OCI-LY7 (cell line): ENCODE results near the gene SCGB2B2. TPM values are rescaled to one million over a fixed set of nuclear protein-coding genes. Genes with fewer than 3 reads are reported as not detected.

Experiments used
- BruUV-seq: library from RNA; stranded (reverse); fragments of 400-500 nt; replicated peaks from 2 replicates; lab custom pipeline; 2021; lab: Mats Ljungman, UMichigan
- CTCF ChIA-PET: fragments of 300-600 bp; sonication (Branson Sonifier 250); formaldehyde crosslinking; loops from one replicate; lab custom pipeline; 2022; ENCODE audit warnings: antibody characterized with exemption; ENCODE audit not compliant: unreplicated experiment; lab: Charles Lee
- POLR2A ChIA-PET: fragments of 300-600 bp; sonication (Branson Sonifier 250); formaldehyde crosslinking; loops from one replicate; lab custom pipeline; 2022; ENCODE audit warnings: antibody characterized with exemption; lab: Charles Lee
- DNase-seq: peaks from one replicate; pipeline ENCODE4 v3.0.0-alpha.2; 2015; ENCODE audit warnings: low spot score
- H2AFZ ChIP-seq: fragments of 200-600 bp; sonication (generic), shearing (Covaris generic); 2 replicates; pipeline ENCODE4 v1.6.1; 2014; ENCODE audit warnings: mild to moderate bottlenecking, antibody characterized with exemption, low read length, moderate library complexity
- H3K27ac ChIP-seq: fragments of 200-600 bp; sonication (generic); 2 replicates; pipeline ENCODE4 v1.5.1; 2014; ENCODE audit warnings: mixed run types, low read depth, mild to moderate bottlenecking, moderate library complexity, low read length, inconsistent platforms; ENCODE audit not compliant: poor library complexity, severe bottlenecking
- H3K36me3 ChIP-seq: fragments of 200-600 bp; sonication (generic); 2 replicates; pipeline ENCODE4 v1.6.1; 2014; ENCODE audit warnings: mild to moderate bottlenecking, antibody characterized with exemption, low read length, moderate library complexity, mixed read lengths; ENCODE audit not compliant: insufficient read depth
- H3K4me1 ChIP-seq: fragments of 200-600 bp; sonication (generic); 2 replicates; pipeline ENCODE4 v1.5.1; 2014; ENCODE audit warnings: mild to moderate bottlenecking, low read length; ENCODE audit not compliant: insufficient read depth, poor library complexity, severe bottlenecking
- H3K4me2 ChIP-seq: fragments of 200-600 bp; sonication (generic); 2 replicates; pipeline ENCODE4 v1.6.1; 2014; ENCODE audit warnings: mild to moderate bottlenecking, low read length
- H3K4me3 ChIP-seq: fragments of 200-600 bp; sonication (generic); 2 replicates; pipeline ENCODE4 v1.5.1; 2014; ENCODE audit warnings: mild to moderate bottlenecking, low read depth, low read length; ENCODE audit not compliant: poor library complexity, severe bottlenecking
- H3K79me2 ChIP-seq: fragments of 200-600 bp; sonication (generic); 2 replicates; pipeline ENCODE4 v1.6.1; 2016; ENCODE audit warnings: low read depth, mild to moderate bottlenecking, low read length, moderate library complexity, mixed read lengths; ENCODE audit not compliant: insufficient read depth
- H3K9me2 ChIP-seq: fragments of 200-600 bp; sonication (generic); 2 replicates; pipeline ENCODE4 v1.6.1; 2016; ENCODE audit warnings: mild to moderate bottlenecking, low read length, mixed read lengths; ENCODE audit not compliant: insufficient read depth
- H3K9me3 ChIP-seq: fragments of 200-600 bp; sonication (generic); 2 replicates; pipeline ENCODE4 v1.6.1; 2014; ENCODE audit warnings: mild to moderate bottlenecking, mixed run types, low read length, mixed read lengths
- H4K20me1 ChIP-seq: fragments of 200-600 bp; sonication (generic); 2 replicates; pipeline ENCODE4 v1.6.1; 2014; ENCODE audit warnings: mild to moderate bottlenecking, antibody characterized with exemption, low read length, moderate library complexity, mixed read lengths; ENCODE audit not compliant: insufficient read depth
- CTCF ChIP-seq: fragments of 200-600 bp; sonication (generic); conservative IDR thresholded peaks from 2 replicates; pipeline ENCODE4 v1.5.1; 2014; ENCODE audit warnings: mild to moderate bottlenecking, antibody characterized with exemption, low read length, moderate library complexity, mixed read lengths
- EZH2phosphoT487 ChIP-seq: fragments of 200-600 bp; sonication (generic); IDR thresholded peaks from 2 replicates; pipeline ENCODE4 v1.6.1; 2018; ENCODE audit warnings: low read depth, borderline replicate concordance, mild to moderate bottlenecking, mixed run types, antibody characterized with exemption, low read length, moderate library complexity, mixed read lengths
- intact Hi-C: fragments of 100-400 bp; cut with micrococcal nuclease; formaldehyde crosslinking; loops from one replicate; pipeline ENCODE4 v1.10.0; 2022; ENCODE audit not compliant: unreplicated experiment
- total RNA-seq, 2 experiments: library from RNA; depleted of rRNA in 1 of 2; stranded (reverse); fragments of >200 nt in 1 of 2; shearing (Covaris generic) in 1 of 2; gene quantifications; 2 replicates each; pipeline ENCODE4 v1.2.3, GENCODE V29; 2014 to 2022

The SCGB2B2 gene
- total RNA-seq, 2 experiments from 2014 or later: 0.54 to 1.7 TPM

DNA sequence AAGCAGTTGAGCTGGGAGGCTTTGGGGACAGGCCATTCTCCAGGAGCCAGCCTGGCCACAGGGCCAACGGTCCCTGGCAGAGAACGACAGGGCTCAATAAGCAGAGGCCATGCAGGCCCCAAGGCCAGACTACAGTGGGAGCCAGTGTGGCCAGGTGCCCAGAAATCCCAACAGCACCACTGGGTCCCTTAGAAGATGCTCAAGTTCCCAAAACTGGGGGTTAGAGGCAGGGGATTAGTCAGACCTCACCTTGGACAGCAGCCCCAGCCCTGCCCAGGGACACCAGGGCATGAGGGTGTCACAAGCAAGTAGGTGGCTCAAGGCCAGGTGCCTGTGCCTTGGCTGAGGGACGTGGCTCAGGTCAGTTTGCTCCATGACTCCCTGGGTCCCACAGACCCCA is 12.8 kb downstream of the SCGB2B2 start:
- CTCF ChIA-PET: no interaction called here

DNA sequence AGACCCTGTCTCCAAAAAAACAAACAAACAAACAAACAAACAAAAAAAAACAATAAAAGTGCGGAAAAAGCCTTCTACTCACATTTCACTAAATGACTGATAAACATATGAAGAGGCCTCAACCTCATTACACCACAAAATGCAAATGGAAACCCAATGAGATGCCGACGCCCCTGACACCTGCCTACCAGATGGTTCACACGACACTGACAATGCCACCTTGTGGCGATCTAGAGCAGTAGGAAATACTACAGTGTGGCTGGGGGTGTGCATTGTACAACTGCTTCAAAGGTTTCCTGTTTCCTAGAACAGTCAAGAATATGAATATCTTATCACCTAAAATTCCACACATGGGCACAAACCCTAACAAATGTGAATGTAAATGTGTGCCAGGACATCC is 14.0 kb downstream of the SCGB2B2 start:
- no peaks in the 10 kb centered on the region for H4K20me1 ChIP-seq
- intact Hi-C loops: no loop called here
- BruUV-seq: no TSS peak
- no peak for TF ChIP-seq EZH2phosphoT487
- TF ChIP-seq CTCF: peak; percentile 81
- ChIA-PET POLR2A (interaction anchor here (1.6 kb wide), 1 partner anchor 14 kb away, joined by 4 read pairs; the partner anchor contains the start of gene ZNF302), CTCF (no interaction called here)
- H2AFZ ChIP-seq: no peak overlapping the region
- no peaks in the 10 kb centered on the region for H3K9me2 ChIP-seq
- DNase-seq: peak; percentile 74
- no peaks in the 10 kb centered on the region for H3K36me3 ChIP-seq
- no peaks in the 10 kb centered on the region for H3K4me1 ChIP-seq
- no peak overlapping the region for H3K4me2 ChIP-seq
- no peak overlapping the region for H3K4me3 ChIP-seq
- no peaks in the 10 kb centered on the region for H3K9me3 ChIP-seq
- H3K79me2 ChIP-seq: no peaks in the 10 kb centered on the region
- H3K27ac ChIP-seq: no peak overlapping the region

More for the DNA sequence above, 12.8 kb downstream of the SCGB2B2 start:
- no peak for TF ChIP-seq CTCF
- no peak for TF ChIP-seq EZH2phosphoT487
- DNase-seq: no peak
- Histone ChIP-seq H3K79me2 (no peaks in the 10 kb centered on the region), H3K9me2 (no peaks in the 10 kb centered on the region), H3K4me1 (no peaks in the 10 kb centered on the region), H3K9me3 (no peaks in the 10 kb centered on the region), H3K36me3 (no peaks in the 10 kb centered on the region), H3K4me2 (no peak overlapping the region), H4K20me1 (no peaks in the 10 kb centered on the region), H3K4me3 (no peak overlapping the region), H3K27ac (no peak overlapping the region), H2AFZ (no peak overlapping the region)
- intact Hi-C loops: no loop called here
- no TSS peak for BruUV-seq
- POLR2A ChIA-PET: interaction anchor here (1.2 kb wide), 1 partner anchor 13 kb away, joined by 3 read pairs; the partner anchor contains the start of gene ZNF302

- no peak overlapping the region for H3K4me3 ChIP-seq
- POLR2A ChIA-PET: interaction anchor here (1.0 kb wide), 1 partner anchor 12 kb away, joined by 3 read pairs; no protein-coding TSS in a partner anchor
- H3K9me2 ChIP-seq: no peaks in the 10 kb centered on the region
- intact Hi-C loops: no loop called here
- H3K4me2 ChIP-seq: no peak overlapping the region
- H3K79me2 ChIP-seq: no peaks in the 10 kb centered on the region
- no peaks in the 10 kb centered on the region for H3K4me1 ChIP-seq
- H3K36me3 ChIP-seq: no peaks in the 10 kb centered on the region
- H3K27ac ChIP-seq: no peak overlapping the region
- DNase-seq: no peak
- CTCF ChIA-PET: no interaction called here
- TF ChIP-seq EZH2phosphoT487 (no peak), CTCF (no peak)
- H3K9me3 ChIP-seq: no peaks in the 10 kb centered on the region
- BruUV-seq: no TSS peak
- H2AFZ ChIP-seq: no peak overlapping the region
- no peaks in the 10 kb centered on the region for H4K20me1 ChIP-seq
Measured at GRCh38 chr19:34661357-34661756, 15.6 kb downstream of the SCGB2B2 start.
